Left renal pelvis (tissue), 4 donors: ENCODE data around the gene BRINP1. TPM values are rescaled to one million over a fixed set of nuclear protein-coding genes. Genes with fewer than 3 reads are reported as not detected.

Experiments used
- DNase-seq, 4 donors: peaks; one replicate each; pipeline ENCODE4 v3.0.0-alpha.2; 2013; ENCODE audit warnings: low read depth in 4 of 4, low spot score in 3 of 4
- polyA plus RNA-seq, 4 donors: library from polyadenylated mRNA; unstranded; fragments of 120-200 nt; gene quantifications; one replicate each; pipeline ENCODE4 v1.2.1, GENCODE V29; 2013; ENCODE audit not compliant: insufficient read length in 4 of 4

The BRINP1 gene
- polyA plus RNA-seq, 4 donors = 3.4 to 7.0 (median 5.3) TPM

DNA sequence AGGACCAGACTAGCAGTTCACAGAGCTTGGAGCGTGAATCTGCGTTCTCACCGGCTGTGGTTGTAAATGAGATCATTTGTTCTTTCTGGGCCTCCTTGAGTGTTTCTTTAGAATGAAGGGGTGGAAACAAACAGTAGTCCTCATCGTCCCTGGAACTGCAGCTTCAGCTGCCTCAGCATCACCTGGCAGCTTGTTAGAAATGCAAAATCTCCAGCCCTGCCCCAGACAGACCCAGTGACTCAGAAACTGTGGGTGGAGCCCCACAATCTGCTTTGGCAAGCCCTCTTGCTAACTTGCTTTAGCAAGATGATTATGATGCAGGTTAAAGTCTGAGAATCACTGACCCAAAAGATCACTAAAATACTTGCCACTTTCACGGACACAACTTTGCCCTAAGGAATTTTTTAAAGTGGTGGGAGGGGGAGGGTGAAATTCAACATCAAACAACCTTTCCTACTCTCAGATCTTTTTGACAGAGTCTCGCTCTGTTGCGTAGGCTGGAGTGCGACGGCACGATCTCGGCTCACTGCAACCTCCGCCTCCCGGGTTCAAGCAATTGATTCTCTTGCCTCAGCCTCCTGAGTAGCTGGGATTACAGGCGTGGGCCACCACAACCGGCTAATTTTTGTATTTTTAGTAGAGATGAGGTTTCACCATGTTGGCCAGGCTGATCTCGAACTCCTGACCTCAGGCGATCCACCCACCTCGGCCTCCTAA, 86.0 kb downstream of the BRINP1 start:
- peak in 1 of 4 donors; percentile 14 for DNase-seq

- no peak for DNase-seq
Measured at GRCh38 chr9:119282476-119283077, 86.7 kb downstream of the BRINP1 start.

DNA sequence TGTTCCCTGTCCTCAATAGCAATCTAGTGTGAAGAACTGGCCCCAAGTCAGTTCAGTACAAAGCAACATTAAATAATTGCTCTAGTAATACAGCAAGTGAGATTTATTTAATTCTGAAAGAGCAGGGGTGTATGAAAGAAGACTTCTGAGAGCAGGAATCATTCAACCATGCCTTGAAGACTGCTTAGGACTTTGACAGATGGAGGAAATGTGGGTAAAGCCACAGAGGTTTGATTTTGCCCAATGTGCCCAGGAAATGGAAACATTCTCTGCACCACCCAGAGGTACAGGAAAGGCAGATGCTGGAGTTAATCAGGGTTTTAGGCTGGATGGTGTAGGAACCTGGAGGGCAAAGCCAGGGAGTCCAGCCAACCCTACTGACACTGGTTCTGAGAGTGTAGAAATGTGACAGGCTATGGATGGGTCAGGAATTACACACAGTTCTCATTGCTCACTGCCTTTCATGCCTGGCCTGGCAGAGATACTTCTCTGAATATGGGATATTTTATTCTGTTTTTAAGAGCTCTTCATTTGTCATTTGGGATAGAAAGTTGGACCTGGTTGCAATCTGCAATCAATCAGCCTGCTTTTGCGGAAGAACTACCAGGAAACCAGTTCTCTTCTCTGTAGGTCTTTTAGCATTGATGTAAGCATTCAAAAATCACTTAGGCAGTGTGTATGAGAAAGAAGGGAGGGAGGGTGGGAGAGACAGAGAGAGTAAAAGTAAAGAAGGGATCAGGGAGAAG, 88.3 kb downstream of the BRINP1 start:
- no peak for DNase-seq

GRCh38 chr9:119278171-119278570, 91.1 kb downstream of the BRINP1 start:
- peak in 2 of 4 donors; percentile 10 to 27 for DNase-seq

DNA sequence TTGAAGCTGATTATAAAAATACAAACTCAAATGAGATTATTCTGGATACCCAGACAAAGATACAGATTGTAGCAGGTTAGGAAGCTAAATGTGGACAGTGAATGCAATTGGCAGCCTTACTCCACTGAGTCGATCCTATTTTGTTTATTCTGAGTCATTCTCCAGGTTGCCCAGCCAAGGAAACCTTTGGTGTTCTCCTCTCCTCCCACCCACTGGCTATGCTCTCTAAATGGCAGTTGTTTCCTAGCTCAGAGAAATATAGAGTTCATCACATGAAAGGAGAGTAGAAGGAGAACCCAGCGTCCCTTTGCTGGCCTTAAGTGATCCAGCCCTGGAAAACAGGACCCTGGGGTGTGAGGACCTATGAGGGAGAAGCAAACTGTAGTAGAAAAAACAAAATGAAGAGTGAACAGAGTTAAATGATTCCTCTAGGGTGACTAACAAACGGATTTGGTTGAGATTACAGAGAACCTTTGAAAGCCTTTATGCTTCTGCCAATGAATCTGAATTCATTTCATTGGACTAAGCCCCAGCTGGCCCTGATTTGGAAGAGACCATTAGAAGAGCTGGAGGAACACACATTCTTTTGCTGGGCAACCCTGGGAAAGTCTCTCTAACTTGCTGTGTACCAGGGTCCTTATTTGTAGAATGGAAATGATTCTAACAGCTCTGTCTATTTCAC, 95.1 kb downstream of the BRINP1 start:
- DNase-seq = no peak

DNA sequence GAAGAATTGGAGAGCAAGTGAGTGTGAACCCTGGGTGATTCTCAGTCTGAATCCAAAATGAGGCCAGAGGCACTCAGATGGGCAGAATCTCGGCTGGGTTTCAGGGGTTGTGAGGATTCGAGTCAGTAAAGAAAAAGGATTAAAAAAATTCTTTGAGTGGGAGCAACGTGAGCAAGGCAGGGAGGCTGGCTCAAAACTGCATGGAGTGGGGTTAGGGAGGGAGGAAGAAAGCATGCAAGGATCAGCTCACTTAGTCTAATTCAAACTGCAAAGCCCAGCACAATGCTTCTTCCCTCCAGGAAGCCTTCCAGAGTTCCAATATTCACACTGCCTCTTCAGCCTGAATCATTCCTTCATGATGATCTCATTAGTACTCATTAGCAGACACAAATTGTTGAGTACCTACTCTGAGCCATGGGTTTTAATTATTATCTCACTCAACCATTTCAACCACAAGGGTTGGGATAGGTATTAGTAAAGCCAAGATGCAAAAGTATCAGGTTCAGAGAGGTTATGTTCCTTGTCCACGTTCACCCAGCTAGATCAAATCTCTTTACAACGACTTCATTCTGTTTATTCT, 95.8 kb downstream of the BRINP1 start:
- DNase-seq = no peak

DNA sequence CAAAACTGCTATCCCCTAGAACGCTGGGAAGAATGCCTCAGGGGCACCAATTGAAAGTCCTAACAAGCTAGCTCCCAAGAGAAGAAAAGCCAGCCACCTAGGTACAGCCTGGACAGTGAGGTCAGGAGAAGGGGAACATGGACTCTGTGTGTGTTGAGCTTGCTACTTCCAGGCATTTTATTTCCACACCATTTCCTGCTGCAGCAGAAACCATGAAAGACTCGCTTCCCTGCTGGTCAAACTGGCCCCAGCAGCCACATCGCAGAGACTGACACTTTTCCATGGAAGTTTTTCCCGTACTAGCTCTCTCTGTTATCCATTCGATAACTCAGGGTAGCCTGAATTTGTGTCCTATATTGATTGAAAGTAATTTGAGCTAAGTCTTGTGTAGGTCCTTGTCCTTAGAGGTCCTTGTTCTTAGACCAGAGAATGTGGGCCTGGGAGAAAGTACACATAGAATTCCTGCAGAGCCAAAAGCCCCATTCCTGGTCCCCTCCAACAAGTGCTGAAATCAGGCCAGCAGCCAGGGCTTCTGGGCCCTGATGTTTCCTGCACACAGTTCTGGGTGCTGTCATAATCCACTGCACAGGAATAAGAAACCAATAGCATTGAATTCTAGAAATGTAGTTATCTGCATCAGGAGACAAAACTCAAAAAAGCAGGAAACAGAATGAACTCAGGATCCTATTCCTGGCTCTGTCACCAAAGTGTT, 96.6 kb downstream of the BRINP1 start:
- DNase-seq = no peak

GRCh38 chr9:119268985-119269384, 100.2 kb downstream of the BRINP1 start:
- no peak for DNase-seq

- no peak for DNase-seq
Measured at GRCh38 chr9:119264165-119264564, 105.1 kb downstream of the BRINP1 start.

GRCh38 chr9:119257592-119257991, 111.6 kb downstream of the BRINP1 start:
- no peak for DNase-seq

DNA sequence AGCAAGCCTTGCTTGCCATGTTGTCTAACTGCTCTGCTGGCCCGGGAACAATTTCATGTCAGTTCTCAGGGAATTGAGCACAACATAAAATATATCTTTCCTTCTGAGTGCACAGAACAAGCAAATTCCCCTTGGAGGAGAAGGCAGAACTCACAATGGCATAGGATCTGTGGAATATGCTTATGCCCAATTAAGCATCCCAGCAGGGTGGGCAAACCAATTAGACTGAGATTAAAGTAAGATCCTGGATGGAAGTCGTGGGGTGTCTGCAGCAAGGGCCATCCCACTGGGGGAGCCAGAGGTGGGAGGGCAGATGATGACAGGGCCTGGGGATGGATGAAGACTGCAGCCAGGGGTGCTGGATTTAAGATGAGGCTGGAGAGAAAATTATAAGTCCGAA, 114.1 kb downstream of the BRINP1 start:
- DNase-seq = no peak

DNA sequence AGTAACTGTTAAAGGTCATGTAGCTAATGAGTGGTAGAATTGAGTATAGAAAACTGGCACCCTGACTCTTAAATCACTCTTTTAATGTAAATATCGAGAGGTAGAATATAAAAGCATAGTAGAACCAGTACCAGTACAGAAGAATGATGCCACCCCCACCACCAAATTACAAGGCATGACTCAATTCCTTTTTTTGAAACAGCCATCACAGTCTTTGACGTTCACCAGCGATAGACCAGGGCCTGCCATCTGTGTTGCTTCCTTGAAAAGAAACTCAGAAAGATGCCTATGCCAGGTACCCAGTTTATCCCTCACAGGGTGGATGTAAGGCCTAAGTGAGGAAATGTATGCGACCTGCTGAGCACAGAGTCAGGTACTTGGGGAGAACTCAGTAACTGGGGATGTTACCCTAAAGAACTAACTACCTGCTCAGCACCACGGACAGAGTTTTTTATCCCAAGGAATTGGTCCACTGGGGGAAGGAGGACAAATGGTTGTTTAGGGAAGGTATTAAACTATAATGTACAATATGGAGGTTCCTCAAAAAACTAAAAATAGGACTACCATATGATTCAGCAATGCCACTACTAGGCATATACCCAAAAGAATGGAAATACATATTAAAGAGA, 116.5 kb downstream of the BRINP1 start:
- no peak for DNase-seq

DNA sequence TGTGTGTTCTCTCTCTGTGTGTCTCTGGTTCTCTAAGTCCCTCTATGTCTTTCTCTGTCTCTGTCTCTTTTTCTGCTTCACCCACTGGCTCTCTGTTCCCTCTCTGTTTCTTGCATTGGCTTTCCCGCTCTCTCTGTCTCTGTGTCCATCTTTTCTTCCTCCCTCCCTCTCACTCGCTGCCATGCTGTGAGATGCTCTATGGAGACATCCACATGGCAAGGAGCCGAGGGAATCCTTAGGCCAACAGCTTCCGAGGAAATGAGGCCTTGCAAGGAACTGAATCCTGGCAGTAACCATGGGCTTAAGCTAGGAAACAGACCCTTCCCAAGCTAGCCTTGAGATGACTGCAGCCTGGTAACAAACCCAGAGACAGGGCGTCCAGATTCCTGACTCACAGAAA, 117.3 kb downstream of the BRINP1 start:
- no peak for DNase-seq

DNA sequence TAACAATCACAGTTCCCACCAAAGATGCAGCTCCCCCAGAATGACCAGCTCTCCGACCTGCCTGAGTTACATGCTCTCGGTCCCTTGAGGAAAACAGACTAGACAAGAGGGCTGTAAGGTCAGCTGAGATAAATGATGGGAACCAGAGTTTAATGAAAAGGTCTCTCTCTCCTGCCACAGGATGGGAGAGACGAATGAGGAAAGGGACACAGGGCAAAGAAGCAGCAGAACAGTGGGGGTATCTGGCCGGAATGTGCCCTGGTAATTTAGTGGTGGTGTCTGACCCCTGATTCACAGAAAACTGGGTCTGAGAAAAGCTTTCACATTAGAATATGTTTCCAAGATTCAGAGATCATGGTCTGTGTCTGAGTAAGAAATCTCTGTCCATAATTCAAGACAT, 118.5 kb downstream of the BRINP1 start:
- no peak for DNase-seq

GRCh38 chr9:119240546-119240945, 128.7 kb downstream of the BRINP1 start:
- DNase-seq = no peak

DNA sequence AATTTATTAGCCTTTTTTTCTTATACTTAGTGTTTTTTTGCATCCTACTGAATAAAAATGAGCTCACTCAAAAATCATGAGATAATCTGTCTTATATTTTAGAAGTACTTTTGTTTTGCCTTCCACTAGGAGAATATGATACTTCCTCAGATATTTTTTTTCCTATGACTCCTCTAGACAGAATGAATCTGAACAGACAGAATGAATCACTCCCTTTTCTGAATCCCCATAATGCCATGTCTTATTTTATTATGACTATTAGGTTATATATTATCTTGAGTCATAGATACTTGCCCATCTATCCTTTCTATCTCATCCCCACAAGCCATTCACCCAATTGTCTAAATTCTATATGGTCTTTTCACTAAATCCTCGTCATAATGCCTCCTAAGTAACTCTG, 134.6 kb downstream of the BRINP1 start:
- DNase-seq = no peak

GRCh38 chr9:119227422-119227821, 141.8 kb downstream of the BRINP1 start:
- DNase-seq = no peak

GRCh38 chr9:119224431-119224830, 144.8 kb downstream of the BRINP1 start:
- DNase-seq = no peak

GRCh38 chr9:119221276-119221675, 148.0 kb downstream of the BRINP1 start:
- peak in 1 of 4 donors; percentile 17 for DNase-seq

GRCh38 chr9:119218293-119218692, 150.9 kb downstream of the BRINP1 start:
- DNase-seq = no peak
